NB4 (cell line): ENCODE measurements around the gene TMEM47.

ENCODE experiments used
- CTCF ChIP-seq: IDR thresholded peaks from one replicate; pipeline ENCODE4 v1.5.1; 2012; ENCODE audit warnings: low read depth, low read length
- MAX ChIP-seq: IDR thresholded peaks from 2 replicates; pipeline ENCODE4 v1.6.1; 2011; ENCODE audit warnings: low read depth, low read length
- MYC ChIP-seq: IDR thresholded peaks from 2 replicates; pipeline ENCODE4 v1.6.1; 2011; ENCODE audit warnings: low read depth, low read length
- POLR2A ChIP-seq: IDR thresholded peaks from 2 replicates; pipeline ENCODE4 v1.6.1; 2011; ENCODE audit warnings: mild to moderate bottlenecking; ENCODE audit not compliant: insufficient read length; ENCODE audit errors: extremely low read depth

GRCh38 chrX:34598362-34598761, 58.7 kb downstream of the TMEM47 start:
- TF ChIP-seq POLR2A (no peak), MYC (no peak), CTCF (no peak), MAX (no peak)
